ENCODE data around the gene COTL1. TPM values are rescaled to one million over a fixed set of nuclear protein-coding genes. Genes with fewer than 3 reads are reported as not detected.

COTL1 gene
- polyA plus RNA-seq, 2 of the 4 experiments (the other 2 are of a cell fraction): 89.7 to 372 TPM

DNA sequence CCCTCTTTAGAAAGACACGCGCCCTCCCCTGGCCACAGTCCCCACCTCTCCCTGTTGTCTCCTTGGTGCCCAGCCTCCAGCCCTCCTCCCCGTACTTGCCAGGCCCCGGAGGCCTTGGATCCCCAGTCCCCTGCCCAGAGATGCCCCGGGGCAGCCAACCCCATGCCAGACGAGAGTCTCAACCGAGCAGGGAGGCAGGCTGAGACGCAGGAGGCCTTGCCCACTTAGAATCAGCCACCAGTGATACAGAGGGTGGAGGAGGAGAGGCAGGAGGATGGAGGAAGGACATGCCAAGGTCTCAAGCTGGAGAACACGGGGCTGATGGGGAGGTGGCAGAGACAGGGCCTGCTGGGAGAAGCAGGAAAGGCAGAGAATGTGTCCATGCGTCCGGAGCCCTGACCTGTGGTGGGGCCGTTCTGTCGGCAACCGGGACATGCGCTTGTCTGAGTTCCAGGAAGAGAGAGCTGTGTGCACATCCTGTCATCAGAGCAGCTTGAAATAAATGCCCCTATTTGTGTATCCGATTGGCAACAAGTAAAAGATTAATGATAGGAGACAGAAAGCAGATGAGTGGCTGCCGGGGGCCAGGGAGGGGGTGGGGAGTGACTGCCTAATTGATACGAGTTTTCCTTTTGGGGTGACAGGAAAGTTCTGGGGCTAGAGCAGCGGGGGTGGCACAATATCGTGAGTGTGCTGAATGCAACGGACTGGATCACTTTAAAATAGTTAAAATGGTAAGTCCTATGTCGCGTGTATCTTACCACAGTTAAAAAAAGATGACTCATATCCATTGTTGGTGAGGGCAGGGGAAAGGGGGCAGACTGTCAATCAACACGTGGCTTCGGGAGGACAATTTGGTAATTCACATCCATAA lies 68.7 kb downstream of the COTL1 start:
- WGBS (ENCODE audit: missing lambda C conversion rate): 77% methylated on average over 25 of the region's 25 CpGs
- ATAC-seq (no peak; a peak in 1 of 6 replicates), DNase-seq (ENCODE audit: low read depth in 1 of 2, low spot score in 1 of 2) (no peak), FAIRE-seq (no peak)
- ChIA-PET CTCF (no interaction called here), POLR2A (no interaction called here)
- Histone ChIP-seq H3K4me2 (no peak overlapping the region), H3K9me3 (no peaks in the 10 kb centered on the region), H3K4me1 (no peaks in the 10 kb centered on the region), H3K4me3 (no peak overlapping the region), H3K27ac (peak overlapping the region in 1 of 2 experiments; percentile 36; a peak in 2 of 6 replicates)
- TF ChIP-seq ZFP36 (IDR thresholded peaks at IDR 0.05; ENCODE audit: borderline replicate concordance, partially characterized antibody) (peak; percentile 15), FOSL2 (IDR thresholded peaks at IDR 0.05) (no peak), FOSL2 (CRISPR knock-in tag; IDR thresholded peaks at IDR 0.05) (peak; percentile 22; the same call in 1 of the 2 replicates), ESRRA (IDR thresholded peaks at IDR 0.05; ENCODE audit: borderline replicate concordance, low read length) (no peak)

DNA sequence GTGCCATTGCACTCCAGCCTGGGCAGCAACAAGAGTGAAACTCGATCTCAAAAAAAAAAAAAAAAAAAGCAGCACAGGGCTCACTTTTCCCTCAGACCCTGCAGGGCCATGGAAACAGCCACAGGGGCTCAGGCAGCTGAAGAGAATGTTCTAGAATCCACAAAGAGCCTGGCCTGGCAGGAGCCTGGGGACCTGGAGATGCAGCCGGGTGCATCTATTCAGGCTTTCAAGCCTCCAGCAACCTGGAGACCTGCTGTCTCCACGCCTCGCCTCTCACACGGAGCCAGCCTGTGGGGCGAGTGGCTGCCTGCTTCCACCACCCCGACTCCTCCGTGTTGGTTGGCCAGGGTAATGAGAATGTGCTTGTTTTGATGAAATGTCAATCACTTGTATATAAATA lies 69.4 kb downstream of the COTL1 start:
- no peak overlapping the region for H3K4me2 ChIP-seq
- no peak for TF ChIP-seq RARB (CRISPR knock-in tag; IDR thresholded peaks at IDR 0.05)
- H3K9me3 ChIP-seq: no peaks in the 10 kb centered on the region
- DNase-seq (ENCODE audit: low read depth in 1 of 2, low spot score in 1 of 2): no peak
- POLR2A ChIA-PET: no interaction called here
- peaks cover 5% of the 10 kb centered on the region; the same call in 1 of the 3 replicates for H3K4me1 ChIP-seq
- no peak for FAIRE-seq
- CTCF ChIA-PET: no interaction called here
- 85% methylated on average over 8 of the region's 8 CpGs for WGBS (ENCODE audit: missing lambda C conversion rate)
- ATAC-seq: no peak; a peak in 1 of 6 replicates
- no peak overlapping the region for H3K4me3 ChIP-seq
- no peak overlapping the region for H3K27ac ChIP-seq

DNA sequence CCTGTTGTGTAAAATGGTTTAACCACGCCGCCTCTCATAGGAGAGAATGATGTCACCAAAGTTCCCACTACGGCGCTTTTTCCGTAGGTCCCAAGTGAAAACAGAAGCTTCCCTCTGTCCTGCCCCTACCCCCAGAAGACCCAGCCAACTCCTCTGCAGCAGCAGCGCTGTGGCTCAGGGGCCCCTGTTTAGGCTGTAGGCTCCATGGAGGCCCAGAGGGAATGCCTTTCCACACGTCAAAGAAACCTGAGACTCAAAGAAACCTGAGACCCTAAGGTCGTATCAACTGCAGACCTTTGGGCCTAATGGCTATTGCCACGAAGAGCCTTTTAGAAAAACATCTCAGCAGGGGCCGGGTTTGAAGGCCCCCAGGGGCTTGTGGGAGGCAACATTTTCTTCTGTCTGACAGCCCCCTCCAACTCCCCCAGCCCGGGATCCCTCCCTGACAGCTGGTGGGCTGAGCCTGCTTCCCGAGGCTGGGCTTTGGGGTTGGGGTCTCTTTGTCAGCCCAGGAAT lies 70.3 kb downstream of the COTL1 start:
- H3K27ac ChIP-seq: no peak overlapping the region
- TF ChIP-seq SREBF2 (IDR thresholded peaks at IDR 0.05): no peak
- TF ChIP-seq RNF2 (IDR thresholded peaks at IDR 0.05; ENCODE audit: borderline replicate concordance, low read depth): no peak
- no peak for TF ChIP-seq RFX5 (IDR thresholded peaks at IDR 0.05)
- TF ChIP-seq FOXS1 (CRISPR knock-in tag; IDR thresholded peaks at IDR 0.05): no peak
- no peak for TF ChIP-seq ZFP36 (IDR thresholded peaks at IDR 0.05; ENCODE audit: borderline replicate concordance, partially characterized antibody)
- no peak for TF ChIP-seq KDM5A (IDR thresholded peaks at IDR 0.05)
- no peak for TF ChIP-seq JUNB (IDR thresholded peaks at IDR 0.05)
- TF ChIP-seq EHMT2 (IDR thresholded peaks at IDR 0.05; ENCODE audit: low read depth): no peak
- CTCF ChIA-PET: interaction anchor here (1.2 kb wide), 1 partner anchor 14 kb away, joined by 3 read pairs; no protein-coding TSS in a partner anchor
- ATAC-seq: no peak
- 80% methylated on average over 8 of the region's 12 CpGs for WGBS (ENCODE audit: missing lambda C conversion rate)
- peaks cover 5% of the 10 kb centered on the region; the same call in 1 of the 3 replicates for H3K4me1 ChIP-seq
- no peak for DNase-seq (ENCODE audit: low read depth in 1 of 2, low spot score in 1 of 2)
- no peak for FAIRE-seq
- no peak overlapping the region for H3K4me2 ChIP-seq
- H3K9me3 ChIP-seq: no peaks in the 10 kb centered on the region
- POLR2A ChIA-PET: no interaction called here
- no peak overlapping the region for H3K4me3 ChIP-seq

- DNase-seq (ENCODE audit: low read depth in 1 of 2, low spot score in 1 of 2) (no peak), FAIRE-seq (no peak), ATAC-seq (no peak)
- Histone ChIP-seq H3K9me3 (no peaks in the 10 kb centered on the region), H3K4me1 (peaks cover 8% of the 10 kb centered on the region; the same call in 1 of the 3 replicates), H3K4me3 (no peak overlapping the region), H3K27ac (no peak overlapping the region), H3K4me2 (no peak overlapping the region)
- 80% methylated on average over 22 of the region's 22 CpGs for WGBS (ENCODE audit: missing lambda C conversion rate)
- ChIA-PET CTCF (interaction anchor here (1.2 kb wide), 1 partner anchor 15 kb away, joined by 3 read pairs; no protein-coding TSS in a partner anchor), POLR2A (no interaction called here)
- TF ChIP-seq JUN (IDR thresholded peaks at IDR 0.05) (no peak), MAZ (IDR thresholded peaks at IDR 0.05; ENCODE audit: borderline replicate concordance, low read depth, low read length) (no peak), CEBPB (IDR thresholded peaks at IDR 0.05) (no peak), CTCF (IDR thresholded peaks at IDR 0.05) (no peak), SMC3 (IDR thresholded peaks at IDR 0.05) (no peak), ESRRA (IDR thresholded peaks at IDR 0.05; ENCODE audit: borderline replicate concordance, low read length) (no peak), CHD4 (IDR thresholded peaks at IDR 0.05; ENCODE audit: borderline replicate concordance) (no peak), CHD2 (IDR thresholded peaks at IDR 0.05; ENCODE audit: low read length, partially characterized antibody) (no peak), ZFP36 (IDR thresholded peaks at IDR 0.05; ENCODE audit: borderline replicate concordance, partially characterized antibody) (no peak), RAD21 (conservative IDR thresholded peaks at IDR 0.05 in 1 of 2, IDR thresholded peaks at IDR 0.05 in 1 of 2) (no peak)
- TF ChIP-seq, protein P1, sequence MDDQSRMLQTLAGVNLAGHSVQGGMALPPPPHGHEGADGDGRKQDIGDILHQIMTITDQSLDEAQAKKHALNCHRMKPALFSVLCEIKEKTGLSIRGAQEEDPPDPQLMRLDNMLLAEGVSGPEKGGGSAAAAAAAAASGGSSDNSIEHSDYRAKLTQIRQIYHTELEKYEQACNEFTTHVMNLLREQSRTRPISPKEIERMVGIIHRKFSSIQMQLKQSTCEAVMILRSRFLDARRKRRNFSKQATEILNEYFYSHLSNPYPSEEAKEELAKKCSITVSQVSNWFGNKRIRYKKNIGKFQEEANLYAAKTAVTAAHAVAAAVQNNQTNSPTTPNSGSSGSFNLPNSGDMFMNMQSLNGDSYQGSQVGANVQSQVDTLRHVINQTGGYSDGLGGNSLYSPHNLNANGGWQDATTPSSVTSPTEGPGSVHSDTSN (IDR thresholded peaks at IDR 0.05): no peak
- TF ChIP-seq, protein P2, sequence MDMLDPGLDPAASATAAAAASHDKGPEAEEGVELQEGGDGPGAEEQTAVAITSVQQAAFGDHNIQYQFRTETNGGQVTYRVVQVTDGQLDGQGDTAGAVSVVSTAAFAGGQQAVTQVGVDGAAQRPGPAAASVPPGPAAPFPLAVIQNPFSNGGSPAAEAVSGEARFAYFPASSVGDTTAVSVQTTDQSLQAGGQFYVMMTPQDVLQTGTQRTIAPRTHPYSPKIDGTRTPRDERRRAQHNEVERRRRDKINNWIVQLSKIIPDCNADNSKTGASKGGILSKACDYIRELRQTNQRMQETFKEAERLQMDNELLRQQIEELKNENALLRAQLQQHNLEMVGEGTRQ (IDR thresholded peaks at IDR 0.05): no peak
Observed at GRCh38 chr16:84546669-84547545, 71.0 kb downstream of the COTL1 start.

All from A549 (cell line).